GM18511 (cell line): ENCODE measurements around the gene FGFR2.

Source experiments
- ATAC-seq: cut with Tn5 transposase; IDR thresholded peaks from one replicate; pipeline ENCODE4 v1.9.1; 2021; ENCODE audit warnings: mild to moderate bottlenecking, moderate library complexity; ENCODE audit not compliant: unreplicated experiment

The FGFR2 gene

GRCh38 chr10:121610798-121611323 lies 12.6 kb upstream of the FGFR2 start:
- no peak for ATAC-seq

- ATAC-seq, result no peak
Measured at GRCh38 chr10:121609426-121610380, 11.5 kb upstream of the FGFR2 start.

- ATAC-seq, result peak; percentile 79
Measured at GRCh38 chr10:121608469-121609190, 10.4 kb upstream of the FGFR2 start.

GRCh38 chr10:121607310-121608055 lies 9.2 kb upstream of the FGFR2 start:
- no peak for ATAC-seq

GRCh38 chr10:121605708-121606107 lies 7.5 kb upstream of the FGFR2 start:
- ATAC-seq, result no peak

GRCh38 chr10:121601458-121601857 lies 3.2 kb upstream of the FGFR2 start:
- ATAC-seq, result no peak

- no peak for ATAC-seq
Measured at GRCh38 chr10:121600611-121601010, 2.4 kb upstream of the FGFR2 start.

- no peak for ATAC-seq
Measured at GRCh38 chr10:121599947-121600346, 1.7 kb upstream of the FGFR2 start.

- no peak for ATAC-seq
Measured at GRCh38 chr10:121597504-121598262, 561 bp downstream of the FGFR2 start.

GRCh38 chr10:121596689-121597503 lies 1.3 kb downstream of the FGFR2 start:
- ATAC-seq, result no peak

- no peak for ATAC-seq
Measured at GRCh38 chr10:121595806-121596688, 2.2 kb downstream of the FGFR2 start.

GRCh38 chr10:121595351-121595805 lies 2.9 kb downstream of the FGFR2 start:
- ATAC-seq, result no peak

- ATAC-seq, result no peak
Measured at GRCh38 chr10:121594623-121595350, 3.5 kb downstream of the FGFR2 start.

- no peak for ATAC-seq
Measured at GRCh38 chr10:121594076-121594475, 4.2 kb downstream of the FGFR2 start.

GRCh38 chr10:121593281-121594075 lies 4.8 kb downstream of the FGFR2 start:
- no peak for ATAC-seq

GRCh38 chr10:121592155-121592890 lies 5.9 kb downstream of the FGFR2 start:
- ATAC-seq, result no peak
